Stimulated activated CD4-positive, alpha-beta T cell treated with anti-CD3 and anti-CD28 coated beads, Interleukin-4, amount 100 ng/mL, for 1 hour (primary cell): ENCODE measurements around the gene LUM.
"Not testable (repeated sequence)": the region's sequence is repeated elsewhere in the genome, so short reads cannot be mapped to it uniquely, and the experiment has no call there.

ENCODE experiments used
- DNase-seq: peaks from one replicate; pipeline ENCODE4 v3.0.0-alpha.2; 2020

LUM gene

GRCh38 chr12:91109148-91109564 lies 2.1 kb downstream of the LUM start:
- DNase-seq: peak; percentile 30

GRCh38 chr12:91108196-91108755 lies 3.0 kb downstream of the LUM start:
- no peak for DNase-seq

- no peak for DNase-seq
These were observed 5.0 kb downstream of the LUM start for GRCh38 chr12:91106283-91106682.

- no peak for DNase-seq
These were observed 5.5 kb downstream of the LUM start for GRCh38 chr12:91105807-91106206.

GRCh38 chr12:91104812-91105466 lies 6.4 kb downstream of the LUM start:
- no peak for DNase-seq

GRCh38 chr12:91103624-91104023 lies 7.7 kb downstream of the LUM start:
- DNase-seq: no peak

- no peak for DNase-seq
These were observed 8.2 kb downstream of the LUM start for GRCh38 chr12:91103101-91103500.

- DNase-seq: no peak
These were observed 10.4 kb downstream of the LUM start for GRCh38 chr12:91100906-91101305.

GRCh38 chr12:91099836-91100235 lies 11.5 kb downstream of the LUM start:
- DNase-seq: no peak

- DNase-seq: no peak
These were observed 12.0 kb downstream of the LUM start for GRCh38 chr12:91099341-91099740.

GRCh38 chr12:91098941-91099340 lies 12.4 kb downstream of the LUM start:
- no peak for DNase-seq

GRCh38 chr12:91098461-91098860 lies 12.8 kb downstream of the LUM start:
- no peak for DNase-seq

GRCh38 chr12:91094957-91095356 lies 16.3 kb downstream of the LUM start:
- DNase-seq: no peak

GRCh38 chr12:91094032-91094662 lies 17.1 kb downstream of the LUM start:
- DNase-seq: no peak

GRCh38 chr12:91093341-91093740 lies 18.0 kb downstream of the LUM start:
- no peak for DNase-seq

- no peak for DNase-seq
These were observed 19.2 kb downstream of the LUM start for GRCh38 chr12:91091916-91092715.

GRCh38 chr12:91089953-91090352 lies 21.3 kb downstream of the LUM start:
- DNase-seq: not testable (repeated sequence)

- DNase-seq: no peak
These were observed 31.3 kb downstream of the LUM start for GRCh38 chr12:91080041-91080440.

- no peak for DNase-seq
These were observed 32.8 kb downstream of the LUM start for GRCh38 chr12:91078501-91078900.

GRCh38 chr12:91077228-91077954 lies 33.9 kb downstream of the LUM start:
- no peak for DNase-seq

GRCh38 chr12:91074851-91075250 lies 36.4 kb downstream of the LUM start:
- no peak for DNase-seq

GRCh38 chr12:91074154-91074709 lies 37.1 kb downstream of the LUM start:
- DNase-seq: no peak

- DNase-seq: no peak
These were observed 37.9 kb downstream of the LUM start for GRCh38 chr12:91073426-91073825.
